ENCODE data around the gene MAST4. TPM values are rescaled to one million over a fixed set of nuclear protein-coding genes. Genes with fewer than 3 reads are reported as not detected.

Gene MAST4
- polyA plus RNA-seq, 1 donor = 10.6 TPM

GRCh38 chr5:67181648-67182221 is 585.5 kb downstream of the MAST4 start:
- no peak for DNase-seq (ENCODE audit: low read depth)

GRCh38 chr5:67182301-67182790 is 586.2 kb downstream of the MAST4 start:
- no peak for DNase-seq (ENCODE audit: low read depth)

- no peak for DNase-seq (ENCODE audit: low read depth)
Measured at GRCh38 chr5:67183859-67184258, 587.7 kb downstream of the MAST4 start.

GRCh38 chr5:67187006-67187715 is 591.0 kb downstream of the MAST4 start:
- DNase-seq (ENCODE audit: low read depth) = no peak

GRCh38 chr5:67188274-67189078 is 592.3 kb downstream of the MAST4 start:
- no peak for DNase-seq (ENCODE audit: low read depth)

GRCh38 chr5:67189079-67189354 is 592.8 kb downstream of the MAST4 start:
- DNase-seq (ENCODE audit: low read depth) = no peak

GRCh38 chr5:67189931-67190330 is 593.7 kb downstream of the MAST4 start:
- no peak for DNase-seq (ENCODE audit: low read depth)

- DNase-seq (ENCODE audit: low read depth) = no peak
Measured at GRCh38 chr5:67190410-67190809, 594.2 kb downstream of the MAST4 start.

- DNase-seq (ENCODE audit: low read depth) = no peak
Measured at GRCh38 chr5:67190861-67191260, 594.7 kb downstream of the MAST4 start.

- DNase-seq (ENCODE audit: low read depth) = no peak
Measured at GRCh38 chr5:67192719-67193438, 596.7 kb downstream of the MAST4 start.

GRCh38 chr5:67193439-67193807 is 597.2 kb downstream of the MAST4 start:
- no peak for DNase-seq (ENCODE audit: low read depth)

- DNase-seq (ENCODE audit: low read depth) = no peak
Measured at GRCh38 chr5:67194166-67194565, 598.0 kb downstream of the MAST4 start.

- DNase-seq (ENCODE audit: low read depth) = no peak
Measured at GRCh38 chr5:67195406-67196275, 599.4 kb downstream of the MAST4 start.

GRCh38 chr5:67196537-67197059 is 600.4 kb downstream of the MAST4 start, which contains the start of gene CD180:
TSS of gene CD180 (minus strand) at chr5:67196799. CDS start at chr5:67196641, 158 bp downstream.
- DNase-seq (ENCODE audit: low read depth) = no peak

- DNase-seq (ENCODE audit: low read depth) = no peak
Measured at GRCh38 chr5:67197536-67197935, 601.3 kb downstream of the MAST4 start.

- no peak for DNase-seq (ENCODE audit: low read depth)
Measured at GRCh38 chr5:67198917-67199316, 602.7 kb downstream of the MAST4 start.

- no peak for DNase-seq (ENCODE audit: low read depth)
Measured at GRCh38 chr5:67199859-67200258, 603.7 kb downstream of the MAST4 start.

GRCh38 chr5:67200809-67201562 is 604.8 kb downstream of the MAST4 start:
- DNase-seq (ENCODE audit: low read depth) = no peak

GRCh38 chr5:67201897-67202549 is 605.8 kb downstream of the MAST4 start:
- no peak for DNase-seq (ENCODE audit: low read depth)

- no peak for DNase-seq (ENCODE audit: low read depth)
Measured at GRCh38 chr5:67202828-67203227, 606.6 kb downstream of the MAST4 start.
